Measurements from ENCODE around the gene ANKRD12.

- TF ChIP-seq, protein P1, sequence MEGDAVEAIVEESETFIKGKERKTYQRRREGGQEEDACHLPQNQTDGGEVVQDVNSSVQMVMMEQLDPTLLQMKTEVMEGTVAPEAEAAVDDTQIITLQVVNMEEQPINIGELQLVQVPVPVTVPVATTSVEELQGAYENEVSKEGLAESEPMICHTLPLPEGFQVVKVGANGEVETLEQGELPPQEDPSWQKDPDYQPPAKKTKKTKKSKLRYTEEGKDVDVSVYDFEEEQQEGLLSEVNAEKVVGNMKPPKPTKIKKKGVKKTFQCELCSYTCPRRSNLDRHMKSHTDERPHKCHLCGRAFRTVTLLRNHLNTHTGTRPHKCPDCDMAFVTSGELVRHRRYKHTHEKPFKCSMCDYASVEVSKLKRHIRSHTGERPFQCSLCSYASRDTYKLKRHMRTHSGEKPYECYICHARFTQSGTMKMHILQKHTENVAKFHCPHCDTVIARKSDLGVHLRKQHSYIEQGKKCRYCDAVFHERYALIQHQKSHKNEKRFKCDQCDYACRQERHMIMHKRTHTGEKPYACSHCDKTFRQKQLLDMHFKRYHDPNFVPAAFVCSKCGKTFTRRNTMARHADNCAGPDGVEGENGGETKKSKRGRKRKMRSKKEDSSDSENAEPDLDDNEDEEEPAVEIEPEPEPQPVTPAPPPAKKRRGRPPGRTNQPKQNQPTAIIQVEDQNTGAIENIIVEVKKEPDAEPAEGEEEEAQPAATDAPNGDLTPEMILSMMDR (IDR thresholded peaks at IDR 0.05; ENCODE audit: low read depth, low read length, missing input control) = no peak
- TF ChIP-seq, protein P2, sequence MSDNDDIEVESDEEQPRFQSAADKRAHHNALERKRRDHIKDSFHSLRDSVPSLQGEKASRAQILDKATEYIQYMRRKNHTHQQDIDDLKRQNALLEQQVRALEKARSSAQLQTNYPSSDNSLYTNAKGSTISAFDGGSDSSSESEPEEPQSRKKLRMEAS (IDR thresholded peaks at IDR 0.05) = no peak
- TF ChIP-seq RAD21 (IDR thresholded peaks at IDR 0.05) (no peak), YY1 (IDR thresholded peaks at IDR 0.05) (no peak), TAF1 (conservative IDR thresholded peaks at IDR 0.05) (no peak)
These were observed 836 bp downstream of the ANKRD12 start for GRCh38 chr18:9137168-9138066.

Measured in liver (tissue), 3 donors.